GM18907 (cell line): ENCODE measurements around the gene GNAT2.

Experiments used
- ATAC-seq: cut with Tn5 transposase; IDR thresholded peaks from one replicate; pipeline ENCODE4 v1.9.1; 2021; ENCODE audit warnings: mild to moderate bottlenecking, moderate library complexity; ENCODE audit not compliant: unreplicated experiment

GNAT2 gene

DNA sequence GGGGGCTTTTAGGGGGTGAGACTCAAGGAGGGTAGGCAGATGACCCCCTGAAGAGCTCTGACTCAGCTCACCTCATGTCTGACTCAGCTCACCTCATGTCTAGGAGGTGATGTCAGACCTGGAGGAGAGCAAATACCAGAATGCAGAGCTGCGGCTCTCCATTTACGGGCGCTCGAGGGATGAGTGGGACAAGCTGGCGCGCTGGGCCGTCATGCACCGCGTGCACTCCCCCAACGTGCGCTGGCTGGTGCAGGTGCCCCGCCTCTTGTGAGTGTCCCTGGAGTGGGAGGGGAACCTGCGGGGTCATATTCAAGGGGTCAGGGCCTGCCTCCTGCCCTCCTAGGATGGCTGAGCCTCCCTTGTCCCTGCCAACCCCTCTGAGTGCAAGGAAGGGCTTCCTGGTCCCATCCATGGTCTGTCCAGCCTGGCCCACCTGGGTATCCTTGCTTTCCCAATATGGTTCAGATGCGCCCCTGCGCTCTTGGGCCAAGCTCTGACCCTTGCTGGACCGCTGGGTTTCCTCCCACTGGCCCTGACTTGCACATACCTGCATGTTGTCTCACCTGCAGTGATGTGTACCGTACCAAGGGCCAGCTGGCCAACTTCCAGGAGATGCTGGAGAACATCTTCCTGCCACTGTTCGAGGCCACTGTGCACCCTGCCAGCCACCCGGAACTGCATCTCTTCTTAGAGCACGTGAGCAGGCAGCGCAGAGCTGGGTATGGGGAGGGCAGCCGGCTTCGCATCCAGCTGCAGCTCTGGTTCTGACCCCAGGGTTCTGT, 9.3 kb upstream of the GNAT2 start:
- no peak for ATAC-seq

DNA sequence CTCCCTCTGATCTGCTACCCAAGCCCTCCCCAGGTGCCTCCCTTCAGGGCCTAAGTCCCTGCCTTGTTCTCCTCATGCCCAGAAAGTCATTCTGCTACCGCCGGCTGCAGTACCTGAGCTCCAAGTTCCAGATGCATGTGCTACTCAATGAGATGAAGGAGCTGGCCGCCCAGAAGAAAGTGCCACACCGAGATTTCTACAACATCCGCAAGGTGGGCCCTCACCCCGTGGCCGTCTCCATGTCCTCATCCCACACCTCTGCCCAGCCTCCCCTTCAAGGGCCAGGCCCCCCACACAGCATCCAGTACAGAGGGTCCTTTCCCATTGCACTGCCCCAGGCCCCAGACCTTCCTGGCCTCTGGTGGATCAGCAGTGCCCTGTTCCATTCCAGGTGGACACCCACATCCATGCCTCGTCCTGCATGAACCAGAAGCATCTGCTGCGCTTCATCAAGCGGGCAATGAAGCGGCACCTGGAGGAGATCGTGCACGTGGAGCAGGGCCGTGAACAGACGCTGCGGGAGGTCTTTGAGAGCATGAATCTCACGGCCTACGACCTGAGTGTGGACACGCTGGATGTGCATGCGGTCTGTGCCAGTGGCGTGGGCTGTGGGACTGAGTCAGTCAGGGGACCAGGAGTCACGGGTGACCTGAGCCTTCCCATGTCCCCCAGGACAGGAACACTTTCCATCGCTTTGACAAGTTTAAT, 8.4 kb upstream of the GNAT2 start:
- ATAC-seq = no peak

DNA sequence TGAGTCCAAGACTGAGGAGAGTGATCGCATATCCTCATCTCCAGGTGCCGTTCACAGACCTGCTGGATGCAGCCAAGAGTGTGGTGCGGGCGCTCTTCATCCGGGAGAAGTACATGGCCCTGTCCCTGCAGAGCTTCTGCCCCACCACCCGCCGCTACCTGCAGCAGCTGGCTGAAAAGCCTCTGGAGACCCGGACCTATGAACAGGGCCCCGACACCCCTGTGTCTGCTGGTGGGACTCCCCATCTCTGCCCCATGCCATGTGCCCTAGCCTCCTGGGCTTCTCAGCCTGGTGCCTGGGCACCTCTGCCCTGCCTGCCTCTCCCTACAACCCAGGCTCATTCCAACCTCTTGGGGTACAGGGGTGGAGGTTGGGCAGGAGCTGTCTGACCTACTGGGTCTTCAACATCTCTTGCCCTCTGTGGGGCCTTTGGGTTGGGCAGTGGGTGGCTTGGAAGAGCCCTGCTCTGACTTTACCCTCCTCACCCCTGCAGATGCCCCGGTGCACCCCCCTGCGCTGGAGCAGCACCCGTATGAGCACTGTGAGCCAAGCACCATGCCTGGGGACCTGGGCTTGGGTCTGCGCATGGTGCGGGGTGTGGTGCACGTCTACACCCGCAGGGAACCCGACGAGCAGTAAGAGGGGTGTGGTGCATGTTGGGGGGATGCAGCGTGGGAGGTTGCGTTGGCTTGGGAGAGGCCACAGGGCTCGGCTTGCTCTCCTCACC, 7.4 kb upstream of the GNAT2 start:
- no peak for ATAC-seq

DNA sequence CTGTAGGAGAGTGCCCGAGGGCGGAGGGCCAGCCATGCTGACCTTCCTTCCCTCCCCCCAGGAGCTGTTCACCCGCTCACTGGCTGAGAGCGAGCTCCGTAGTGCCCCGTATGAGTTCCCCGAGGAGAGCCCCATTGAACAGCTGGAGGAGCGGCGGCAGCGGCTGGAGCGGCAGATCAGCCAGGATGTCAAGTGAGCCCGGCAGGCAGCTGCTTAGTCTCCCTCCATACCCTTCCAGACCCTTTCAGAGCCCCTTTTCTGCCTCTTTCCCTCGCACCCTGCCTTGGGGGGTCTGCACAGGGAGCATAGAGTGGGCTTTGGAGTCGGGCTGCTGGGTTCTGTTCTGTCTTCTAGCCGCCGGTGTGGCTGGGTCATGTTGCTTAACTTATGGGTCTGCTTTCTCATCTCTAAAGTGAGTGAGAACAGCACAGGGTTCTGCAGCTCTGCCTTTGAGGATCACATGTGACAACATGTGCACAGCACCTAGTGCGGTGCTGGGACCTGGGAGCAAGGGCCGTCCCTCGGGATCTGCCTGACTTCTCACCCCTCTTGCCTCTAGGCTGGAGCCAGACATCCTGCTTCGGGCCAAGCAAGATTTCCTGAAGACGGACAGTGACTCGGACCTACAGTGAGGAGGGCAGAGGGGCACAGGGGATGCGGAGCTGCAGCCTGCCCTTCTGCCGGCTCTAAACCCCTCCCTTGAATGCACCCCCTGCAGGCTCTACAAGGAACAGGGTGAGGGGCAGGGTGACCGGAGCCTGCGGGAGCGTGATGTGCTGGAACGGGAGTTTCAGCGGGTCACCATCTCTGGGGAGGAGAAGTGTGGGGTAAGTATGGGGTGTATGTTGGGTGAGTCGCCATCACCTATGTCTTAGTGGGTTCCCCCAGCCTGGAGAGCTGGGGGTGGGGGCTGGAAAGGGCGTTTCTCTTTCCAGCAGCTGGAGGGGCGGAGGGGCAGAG, 6.5 kb upstream of the GNAT2 start:
- ATAC-seq = no peak

DNA sequence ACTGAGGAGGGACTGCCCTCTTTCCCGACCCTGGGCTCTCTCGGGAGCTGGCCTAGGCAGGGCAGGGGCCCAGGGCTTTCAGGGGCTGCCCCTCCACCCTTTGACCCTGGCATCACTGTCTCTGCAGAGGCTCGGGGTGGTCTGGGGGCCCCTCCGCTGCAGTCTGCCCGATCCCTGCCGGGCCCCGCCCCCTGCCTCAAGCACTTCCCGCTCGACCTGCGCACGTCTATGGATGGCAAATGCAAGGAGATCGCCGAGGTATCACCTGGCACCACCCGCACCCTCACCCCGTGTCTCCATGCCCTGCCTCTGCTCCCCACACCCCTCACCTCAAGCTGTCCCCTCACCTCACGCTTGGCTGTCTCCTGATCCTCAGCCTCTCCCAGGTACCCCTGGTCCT, 5.8 kb upstream of the GNAT2 start:
- no peak for ATAC-seq

DNA sequence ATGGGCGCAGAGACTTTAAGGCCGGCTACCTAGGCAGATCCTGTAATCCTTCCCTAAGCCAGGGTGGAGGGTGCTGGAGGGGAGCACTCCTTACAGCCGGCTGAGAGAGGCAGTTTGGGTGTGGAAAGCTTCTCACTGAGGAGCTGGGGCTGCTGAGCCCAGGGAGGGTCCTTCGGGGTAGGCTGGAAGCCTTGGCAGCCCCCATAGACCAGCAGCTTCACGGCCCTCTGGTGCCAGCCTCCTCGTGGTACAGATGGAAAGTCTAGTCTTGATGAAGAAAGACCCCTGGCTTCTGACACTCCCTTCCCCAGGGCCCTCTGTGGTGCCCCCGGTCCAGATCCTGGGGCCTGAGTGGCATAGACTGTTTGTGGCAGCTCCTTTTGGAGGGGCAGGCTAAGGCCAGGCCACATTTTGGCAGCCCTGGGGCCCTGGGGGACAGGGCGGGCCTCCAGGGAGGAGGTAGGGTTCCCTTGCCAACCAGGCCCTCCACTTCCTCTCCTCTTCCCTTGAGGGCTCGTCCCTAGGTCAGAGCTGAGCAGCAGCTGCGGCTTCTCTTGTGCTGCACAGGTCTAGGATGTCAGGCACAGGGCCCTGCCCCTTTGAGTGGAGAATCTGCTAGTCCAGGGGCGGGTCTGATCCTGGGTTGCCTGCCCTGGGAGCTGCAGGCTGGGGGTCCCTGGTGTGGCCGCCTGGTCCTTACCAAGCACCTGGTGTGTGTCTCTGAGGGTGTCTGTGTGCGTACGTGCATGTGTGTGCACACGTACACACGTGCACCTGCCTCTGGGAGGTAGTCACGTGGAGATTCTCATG, 5.0 kb upstream of the GNAT2 start:
- peak; percentile 34 for ATAC-seq

DNA sequence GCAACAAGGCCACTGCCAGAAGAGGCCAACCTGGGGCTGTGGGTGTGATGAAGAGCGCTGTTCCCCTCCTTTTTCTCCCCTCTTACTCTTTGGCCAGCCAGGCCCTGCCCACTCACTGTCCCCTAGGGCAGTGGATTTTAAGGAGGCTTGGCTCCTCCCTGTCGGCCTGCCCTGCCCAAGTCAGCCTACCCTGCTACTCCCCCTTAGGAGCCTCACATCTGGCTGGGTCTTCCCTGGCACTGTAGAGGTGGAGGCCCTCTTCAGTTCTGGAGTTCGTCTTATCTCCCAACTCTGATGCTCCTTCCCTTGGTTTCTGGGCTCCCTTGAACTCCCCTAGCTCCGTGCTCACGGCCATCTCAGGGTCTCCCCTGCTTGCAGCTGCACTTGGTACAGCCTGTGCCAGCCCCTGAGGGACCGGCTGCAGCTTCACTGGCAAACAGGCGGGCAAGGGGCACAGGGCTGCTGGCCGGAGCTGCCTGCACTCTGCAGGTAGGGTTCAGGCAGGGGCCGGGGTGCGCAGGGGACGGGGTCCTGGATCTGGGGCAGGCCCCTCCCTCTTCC, 4.3 kb upstream of the GNAT2 start:
- ATAC-seq = no peak

DNA sequence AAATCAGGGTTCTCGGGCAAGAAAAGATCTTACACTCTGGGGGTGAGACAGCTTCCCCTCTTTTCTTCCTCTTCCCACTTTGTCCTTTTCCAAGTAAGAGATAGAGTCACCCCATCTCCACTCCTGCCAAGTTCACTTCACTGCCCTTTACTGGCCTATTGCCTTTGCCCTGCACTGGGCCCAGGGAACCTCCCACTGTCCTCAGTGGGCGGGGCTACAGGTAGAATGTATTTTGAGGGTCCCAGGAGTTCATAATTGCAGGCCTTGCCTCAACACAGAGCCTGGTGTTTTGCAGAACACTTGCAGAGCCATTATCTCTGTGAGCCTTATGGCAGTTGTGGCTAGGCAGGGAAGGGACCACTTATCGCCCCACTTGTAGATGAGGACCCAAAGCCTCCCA, 3.5 kb upstream of the GNAT2 start:
- ATAC-seq = no peak

DNA sequence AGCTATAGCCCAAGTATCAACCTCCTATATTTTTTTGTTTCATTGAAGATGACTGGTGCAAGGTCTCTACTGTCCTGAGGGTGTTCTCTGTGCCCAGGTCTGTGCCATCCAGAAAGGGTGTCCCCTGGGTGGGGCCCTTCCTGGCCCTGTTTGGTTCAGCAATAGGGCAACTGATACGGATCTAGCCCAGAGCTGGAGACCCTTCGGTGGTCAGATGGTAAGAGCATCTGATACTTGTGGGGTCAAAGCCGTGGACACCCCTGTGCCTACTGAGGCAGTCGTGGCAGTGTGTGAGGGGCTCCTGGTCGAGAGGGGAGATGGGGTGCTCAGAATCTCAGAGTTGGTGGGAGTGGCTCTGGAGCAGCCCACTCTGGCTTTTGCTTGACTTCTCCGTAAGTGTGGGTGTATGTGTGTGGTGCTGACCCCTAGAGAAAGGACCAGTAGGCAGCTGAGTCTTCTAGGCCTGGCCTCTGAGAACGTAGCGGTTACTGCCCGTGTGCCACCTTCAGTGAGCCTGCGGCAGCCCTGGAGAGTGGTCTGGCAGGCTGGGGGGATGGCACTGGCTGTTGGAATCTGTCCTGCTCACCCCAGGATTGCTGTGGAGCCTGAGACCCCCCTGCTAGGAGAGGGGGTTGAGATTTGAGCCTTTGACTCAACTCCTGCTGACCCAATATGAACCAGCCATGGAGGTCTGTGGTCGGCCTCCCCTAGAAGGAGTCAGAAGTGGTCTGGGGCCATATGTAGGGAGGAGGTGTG, 2.9 kb upstream of the GNAT2 start:
- no peak for ATAC-seq

DNA sequence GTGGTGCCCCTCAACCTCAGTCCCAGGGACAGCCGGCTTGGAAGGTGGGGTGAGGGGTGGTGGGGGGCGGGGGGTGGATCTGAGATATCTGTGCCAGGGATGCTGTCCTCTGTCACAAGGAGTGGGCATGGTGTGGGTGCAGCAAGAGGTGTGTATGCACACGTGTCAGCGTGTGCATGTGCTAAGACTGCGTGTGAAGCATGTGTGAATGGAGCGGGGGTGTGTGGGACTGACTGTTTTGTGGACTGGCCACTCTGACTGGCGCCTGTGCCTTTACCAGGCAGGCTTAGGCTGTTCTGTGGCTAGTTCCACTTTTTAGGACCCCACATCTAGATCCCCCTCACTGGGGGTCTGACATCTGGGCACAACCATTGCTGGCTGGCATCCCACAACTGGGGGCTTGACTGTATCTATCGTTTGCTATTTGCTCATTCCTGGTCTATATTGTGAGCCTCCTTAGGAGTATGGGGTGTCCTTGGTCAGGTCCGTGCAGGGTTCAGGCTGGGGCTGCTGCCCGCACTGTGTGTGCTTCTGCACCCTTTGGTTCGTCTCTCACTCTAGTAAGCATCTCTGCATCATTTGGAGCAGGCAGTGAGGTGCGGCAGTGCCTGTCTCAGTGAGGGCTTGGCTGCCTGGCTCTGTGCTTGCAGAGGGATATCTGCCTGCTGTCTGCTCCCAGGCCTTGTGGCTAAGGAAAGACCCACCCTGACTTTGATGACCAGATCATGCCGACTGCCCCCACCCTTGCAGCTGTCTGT, 2.1 kb upstream of the GNAT2 start:
- no peak for ATAC-seq

DNA sequence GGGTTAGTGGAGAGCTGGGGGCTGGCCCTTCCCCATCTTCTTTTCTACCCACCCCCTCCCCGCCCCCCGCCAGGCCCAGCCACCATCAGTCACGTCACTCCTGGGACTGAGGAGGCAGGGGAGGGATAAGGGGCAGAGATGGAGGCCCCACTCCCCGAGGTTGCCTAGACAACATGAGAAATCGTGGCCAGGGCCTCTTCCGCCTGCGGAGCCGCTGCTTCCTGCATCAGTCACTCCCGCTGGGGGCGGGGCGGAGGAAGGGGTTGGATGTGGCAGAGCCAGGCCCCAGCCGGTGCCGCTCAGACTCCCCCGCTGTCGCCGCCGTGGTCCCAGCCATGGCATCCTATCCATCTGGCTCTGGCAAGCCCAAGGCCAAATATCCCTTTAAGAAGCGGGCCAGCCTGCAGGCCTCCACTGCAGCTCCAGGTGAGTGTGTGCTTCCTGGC, 1.4 kb upstream of the GNAT2 start:
- ATAC-seq = peak; percentile 73

DNA sequence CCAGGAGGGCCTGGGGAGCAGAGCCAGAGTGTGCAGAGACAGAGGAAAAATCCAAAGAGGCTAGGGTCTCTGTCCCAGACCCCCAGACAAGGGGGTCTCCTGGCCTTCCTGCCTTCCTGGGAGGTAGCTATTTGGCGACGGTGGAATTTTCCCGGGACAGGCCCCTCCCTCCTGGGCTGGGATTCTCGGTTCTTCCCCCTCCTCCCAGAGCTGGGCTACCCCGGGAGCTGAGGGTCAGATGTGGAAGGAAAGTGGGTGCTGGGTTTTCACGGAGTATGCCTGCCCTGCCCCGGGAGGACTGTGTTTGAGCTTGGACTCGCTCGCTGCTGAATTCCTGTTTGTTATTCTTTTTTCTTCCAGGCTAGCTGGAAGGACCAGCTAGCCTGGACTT, 980 bp upstream of the GNAT2 start:
- ATAC-seq = no peak

DNA sequence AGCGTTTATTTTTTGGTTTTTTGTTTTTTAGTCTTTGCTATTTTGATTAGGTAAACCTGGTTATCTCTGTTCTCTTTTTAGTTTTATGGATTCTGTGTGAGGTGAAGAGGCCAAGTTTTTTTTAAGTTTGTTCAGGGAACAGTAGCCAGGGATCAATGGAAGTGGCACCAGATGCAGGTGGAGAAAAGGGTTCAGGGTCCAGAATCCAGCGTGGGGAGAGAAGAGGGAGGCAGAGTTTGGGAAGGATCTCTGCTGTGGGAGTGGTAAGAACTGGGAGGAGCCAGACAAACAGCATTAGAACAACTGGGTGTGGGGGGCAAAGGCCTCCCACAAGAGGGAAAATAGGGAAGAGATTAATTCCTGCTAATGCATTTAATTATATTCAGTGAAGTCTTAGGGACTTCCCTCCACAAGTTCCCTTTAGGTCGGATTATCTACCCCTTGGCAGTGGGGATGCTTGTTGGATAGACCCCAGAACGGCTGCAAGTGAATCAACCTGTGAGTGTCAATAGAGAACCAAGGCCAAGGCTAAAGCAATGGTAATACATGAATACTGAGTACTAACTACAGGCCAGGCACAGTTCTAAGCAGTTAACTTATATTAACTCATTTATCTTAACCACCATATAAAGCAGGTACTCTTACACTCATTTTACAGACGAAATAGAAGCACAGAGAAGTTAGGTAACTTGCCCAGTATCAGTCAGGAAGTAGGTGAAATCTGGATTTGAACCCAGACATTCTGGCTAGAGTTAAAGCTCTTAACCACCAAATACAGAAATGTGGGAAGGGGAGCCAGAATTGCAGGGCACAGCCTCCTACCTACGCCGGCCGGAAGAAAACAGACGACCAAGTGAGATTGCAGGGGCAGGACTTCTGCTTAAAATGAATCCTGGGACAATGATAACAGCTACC, 498 bp downstream of the GNAT2 start:
- ATAC-seq = no peak

DNA sequence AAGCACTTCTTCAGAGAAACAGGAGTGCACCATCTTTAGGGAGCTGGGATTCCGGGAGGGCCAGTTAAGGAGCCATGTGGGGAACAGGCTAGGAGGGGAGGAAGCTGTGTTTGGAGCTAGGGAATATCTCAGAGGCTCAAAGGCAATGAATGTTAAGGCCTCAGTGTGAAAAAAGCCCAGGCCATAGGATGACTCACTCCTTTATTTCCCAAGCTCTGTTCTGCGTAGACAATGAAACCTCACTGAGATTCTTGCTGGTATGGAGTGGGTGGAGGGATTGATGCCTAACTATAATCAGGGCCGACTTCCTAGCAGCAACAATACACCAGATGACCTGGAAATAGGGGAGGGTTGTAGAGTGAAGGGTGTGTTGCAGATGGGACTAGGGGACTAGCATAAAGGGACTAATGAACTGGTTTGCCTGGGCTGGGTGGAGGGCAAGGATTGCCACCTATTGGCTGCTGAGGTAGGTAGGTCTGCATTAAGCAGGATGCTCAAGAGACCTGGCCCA, 2.1 kb downstream of the GNAT2 start:
- ATAC-seq = no peak

DNA sequence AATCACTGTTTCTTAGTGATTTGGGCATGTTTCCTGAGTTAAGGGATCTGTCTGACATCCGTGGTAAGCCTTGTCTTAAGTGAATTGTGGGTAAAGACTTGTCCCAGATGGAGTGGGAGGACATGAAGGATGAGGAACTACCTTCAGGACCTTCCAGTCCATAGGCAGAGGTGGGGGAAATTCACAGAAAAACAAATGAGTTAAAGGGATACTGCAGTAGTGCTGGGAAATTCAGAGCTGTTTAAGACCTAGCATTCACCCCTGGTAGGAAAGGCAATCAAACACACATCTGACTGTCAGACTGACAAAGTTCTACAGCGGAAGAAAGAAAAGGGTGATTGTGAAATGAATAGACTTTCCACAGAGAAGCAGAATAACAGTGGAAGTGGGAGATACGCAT, 3.0 kb downstream of the GNAT2 start:
- ATAC-seq = no peak

DNA sequence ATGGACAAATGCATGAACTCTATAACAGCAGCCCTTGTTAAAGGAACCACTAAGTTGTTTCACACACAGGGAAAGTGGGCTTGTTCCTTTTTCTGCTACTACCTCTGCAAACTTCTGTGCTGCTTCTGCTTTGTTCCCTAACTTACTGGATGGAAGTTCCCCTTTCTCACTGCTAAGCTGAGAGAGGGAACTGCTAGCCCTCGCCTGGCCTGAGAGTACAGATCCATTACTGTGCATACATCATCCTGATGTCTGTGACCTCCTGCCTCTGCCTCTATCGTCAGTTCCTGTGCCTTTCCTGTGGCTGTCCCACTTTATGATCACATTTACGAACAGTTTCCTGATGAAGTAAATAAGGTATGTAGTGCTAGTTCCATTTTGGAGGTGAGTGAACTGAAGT, 3.5 kb downstream of the GNAT2 start:
- ATAC-seq = no peak
